OCI-LY7 (cell line): ENCODE measurements around the gene ZBTB33. TPM values are rescaled to one million over a fixed set of nuclear protein-coding genes. Genes with fewer than 3 reads are reported as not detected.

Source experiments
- BruUV-seq: library from RNA; stranded (reverse); fragments of 400-500 nt; replicated peaks from 2 replicates; lab custom pipeline; 2021; lab: Mats Ljungman, UMichigan
- CTCF ChIA-PET: fragments of 300-600 bp; sonication (Branson Sonifier 250); formaldehyde crosslinking; loops from one replicate; lab custom pipeline; 2022; ENCODE audit warnings: antibody characterized with exemption; ENCODE audit not compliant: unreplicated experiment; lab: Charles Lee
- POLR2A ChIA-PET: fragments of 300-600 bp; sonication (Branson Sonifier 250); formaldehyde crosslinking; loops from one replicate; lab custom pipeline; 2022; ENCODE audit warnings: antibody characterized with exemption; lab: Charles Lee
- DNase-seq: peaks from one replicate; pipeline ENCODE4 v3.0.0-alpha.2; 2015; ENCODE audit warnings: low spot score
- H2AFZ ChIP-seq: fragments of 200-600 bp; sonication (generic), shearing (Covaris generic); 2 replicates; pipeline ENCODE4 v1.6.1; 2014; ENCODE audit warnings: mild to moderate bottlenecking, antibody characterized with exemption, low read length, moderate library complexity
- H3K27ac ChIP-seq: fragments of 200-600 bp; sonication (generic); 2 replicates; pipeline ENCODE4 v1.5.1; 2014; ENCODE audit warnings: mixed run types, low read depth, mild to moderate bottlenecking, moderate library complexity, low read length, inconsistent platforms; ENCODE audit not compliant: poor library complexity, severe bottlenecking
- H3K36me3 ChIP-seq: fragments of 200-600 bp; sonication (generic); 2 replicates; pipeline ENCODE4 v1.6.1; 2014; ENCODE audit warnings: mild to moderate bottlenecking, antibody characterized with exemption, low read length, moderate library complexity, mixed read lengths; ENCODE audit not compliant: insufficient read depth
- H3K4me1 ChIP-seq: fragments of 200-600 bp; sonication (generic); 2 replicates; pipeline ENCODE4 v1.5.1; 2014; ENCODE audit warnings: mild to moderate bottlenecking, low read length; ENCODE audit not compliant: insufficient read depth, poor library complexity, severe bottlenecking
- H3K4me2 ChIP-seq: fragments of 200-600 bp; sonication (generic); 2 replicates; pipeline ENCODE4 v1.6.1; 2014; ENCODE audit warnings: mild to moderate bottlenecking, low read length
- H3K4me3 ChIP-seq: fragments of 200-600 bp; sonication (generic); 2 replicates; pipeline ENCODE4 v1.5.1; 2014; ENCODE audit warnings: mild to moderate bottlenecking, low read depth, low read length; ENCODE audit not compliant: poor library complexity, severe bottlenecking
- H3K79me2 ChIP-seq: fragments of 200-600 bp; sonication (generic); 2 replicates; pipeline ENCODE4 v1.6.1; 2016; ENCODE audit warnings: low read depth, mild to moderate bottlenecking, low read length, moderate library complexity, mixed read lengths; ENCODE audit not compliant: insufficient read depth
- H3K9me2 ChIP-seq: fragments of 200-600 bp; sonication (generic); 2 replicates; pipeline ENCODE4 v1.6.1; 2016; ENCODE audit warnings: mild to moderate bottlenecking, low read length, mixed read lengths; ENCODE audit not compliant: insufficient read depth
- H3K9me3 ChIP-seq: fragments of 200-600 bp; sonication (generic); 2 replicates; pipeline ENCODE4 v1.6.1; 2014; ENCODE audit warnings: mild to moderate bottlenecking, mixed run types, low read length, mixed read lengths
- H4K20me1 ChIP-seq: fragments of 200-600 bp; sonication (generic); 2 replicates; pipeline ENCODE4 v1.6.1; 2014; ENCODE audit warnings: mild to moderate bottlenecking, antibody characterized with exemption, low read length, moderate library complexity, mixed read lengths; ENCODE audit not compliant: insufficient read depth
- CTCF ChIP-seq: fragments of 200-600 bp; sonication (generic); conservative IDR thresholded peaks from 2 replicates; pipeline ENCODE4 v1.5.1; 2014; ENCODE audit warnings: mild to moderate bottlenecking, antibody characterized with exemption, low read length, moderate library complexity, mixed read lengths
- EZH2phosphoT487 ChIP-seq: fragments of 200-600 bp; sonication (generic); IDR thresholded peaks from 2 replicates; pipeline ENCODE4 v1.6.1; 2018; ENCODE audit warnings: low read depth, borderline replicate concordance, mild to moderate bottlenecking, mixed run types, antibody characterized with exemption, low read length, moderate library complexity, mixed read lengths
- intact Hi-C: fragments of 100-400 bp; cut with micrococcal nuclease; formaldehyde crosslinking; loops from one replicate; pipeline ENCODE4 v1.10.0; 2022; ENCODE audit not compliant: unreplicated experiment
- total RNA-seq, 2 experiments: library from RNA; depleted of rRNA in 1 of 2; stranded (reverse); fragments of >200 nt in 1 of 2; shearing (Covaris generic) in 1 of 2; gene quantifications; 2 replicates each; pipeline ENCODE4 v1.2.3, GENCODE V29; 2014 to 2022

ZBTB33 gene
- total RNA-seq, 2 experiments from 2014 or later = 16.7 to 19.3 TPM

- Histone ChIP-seq H3K4me3 (no peak overlapping the region), H3K9me2 (no peaks in the 10 kb centered on the region), H3K9me3 (no peaks in the 10 kb centered on the region), H3K4me2 (no peak overlapping the region), H3K4me1 (no peaks in the 10 kb centered on the region), H3K79me2 (no peaks in the 10 kb centered on the region), H3K36me3 (no peaks in the 10 kb centered on the region), H2AFZ (no peak overlapping the region), H3K27ac (no peak overlapping the region), H4K20me1 (no peaks in the 10 kb centered on the region)
- POLR2A ChIA-PET = interaction anchor here (0.8 kb wide), 1 partner anchor 125 kb away, joined by 3 read pairs; no protein-coding TSS in a partner anchor
- DNase-seq = no peak
- CTCF ChIA-PET = no interaction called here
- intact Hi-C loops = no loop called here
- no TSS peak for BruUV-seq
- TF ChIP-seq CTCF = no peak
- TF ChIP-seq EZH2phosphoT487 = no peak
Measured at GRCh38 chrX:120294651-120295050, 44.0 kb downstream of the ZBTB33 start.

- Histone ChIP-seq H3K9me2 (no peaks in the 10 kb centered on the region), H2AFZ (no peak overlapping the region), H3K4me3 (no peak overlapping the region), H3K4me2 (no peak overlapping the region), H3K27ac (no peak overlapping the region), H3K9me3 (no peaks in the 10 kb centered on the region), H3K79me2 (no peaks in the 10 kb centered on the region), H4K20me1 (no peaks in the 10 kb centered on the region), H3K4me1 (peaks cover 21% of the 10 kb centered on the region), H3K36me3 (no peaks in the 10 kb centered on the region)
- BruUV-seq = no TSS peak
- intact Hi-C loops = no loop called here
- no peak for TF ChIP-seq EZH2phosphoT487
- TF ChIP-seq CTCF = no peak
- ChIA-PET CTCF (no interaction called here), POLR2A (interaction anchor here (0.7 kb wide), 1 partner anchor 79 kb away, joined by 3 read pairs; no protein-coding TSS in a partner anchor)
- DNase-seq = no peak
Measured at GRCh38 chrX:120297923-120298322, 47.3 kb downstream of the ZBTB33 start.

- Histone ChIP-seq H3K9me2 (no peaks in the 10 kb centered on the region), H3K4me1 (peaks cover 38% of the 10 kb centered on the region), H4K20me1 (no peaks in the 10 kb centered on the region), H3K36me3 (no peaks in the 10 kb centered on the region), H2AFZ (peak overlapping the region; percentile 61; the same call in 1 of the 2 replicates), H3K4me3 (no peak overlapping the region), H3K27ac (no peak overlapping the region), H3K4me2 (no peak overlapping the region), H3K79me2 (no peaks in the 10 kb centered on the region), H3K9me3 (no peaks in the 10 kb centered on the region)
- POLR2A ChIA-PET = interaction anchor here (0.6 to 1.6 kb wide), 5 partner anchors 25 to 810 kb away, joined by 3 to 4 read pairs (median 3); partner anchors contain the start of gene ATP1B4
- intact Hi-C loops = loop anchor here (5.0 kb wide), 1 partner anchor 157 kb away; no protein-coding TSS in a partner anchor
- BruUV-seq = no TSS peak
- TF ChIP-seq EZH2phosphoT487 = no peak
- TF ChIP-seq CTCF = no peak; the same call in 1 of the 2 replicates
- peak; percentile 10 for DNase-seq
- CTCF ChIA-PET = no interaction called here
Measured at GRCh38 chrX:120299928-120300327, 49.3 kb downstream of the ZBTB33 start.
